ENCODE data around the gene SLC39A6. TPM values are rescaled to one million over a fixed set of nuclear protein-coding genes. Genes with fewer than 3 reads are reported as not detected.

The SLC39A6 gene
- total RNA-seq, 1 experiment from 2014 or later: 70.5 TPM

DNA sequence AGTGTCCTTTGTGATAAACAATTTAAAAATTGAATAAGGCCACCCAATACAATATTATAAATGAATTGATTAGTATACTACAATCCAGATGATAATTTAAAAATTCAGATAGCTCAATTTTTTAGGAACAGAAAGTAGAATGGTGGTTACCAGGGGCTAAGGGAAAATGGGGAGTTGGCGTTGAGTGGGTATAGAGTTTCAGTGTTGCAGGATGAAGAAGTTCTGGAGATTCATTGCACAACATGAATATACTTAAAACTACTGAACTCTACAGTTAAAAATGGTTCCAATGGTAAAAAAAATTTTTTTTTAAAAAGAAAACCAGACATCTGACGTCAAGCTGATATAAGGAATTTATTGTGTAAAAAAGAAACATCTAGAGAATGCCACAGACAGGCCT, 20.9 kb downstream of the SLC39A6 start:
- ChIA-PET POLR2A (no interaction called here), RAD21 (ENCODE audit: low non-redundant PET in 1 of 2, low total read pairs in 2 of 2, uncharacterized antibody in 2 of 2, unreplicated experiment in 2 of 2) (interaction anchor here in 1 of 2 experiments (0.7 kb wide), 1 partner anchor 189 kb away, joined by 3 read pairs; the partner anchor contains the start of gene FHOD3), CTCF (interaction anchor here (1.1 to 1.9 kb wide), 2 partner anchors 12 to 176 kb away, joined by 3 to 4 read pairs; no protein-coding TSS in a partner anchor)
- no peaks in the 10 kb centered on the region for H3K79me2 ChIP-seq (ENCODE audit: insufficient read depth, low read length)
- no peak overlapping the region for H3K4me3 ChIP-seq (replicated peaks in 1 of 2; ENCODE audit: low read depth in 1 of 2, low read length in 2 of 2)
- DNase-seq (ENCODE audit: low read depth, low spot score) (no peak), ATAC-seq (no peak)
- TF ChIP-seq, protein P1, sequence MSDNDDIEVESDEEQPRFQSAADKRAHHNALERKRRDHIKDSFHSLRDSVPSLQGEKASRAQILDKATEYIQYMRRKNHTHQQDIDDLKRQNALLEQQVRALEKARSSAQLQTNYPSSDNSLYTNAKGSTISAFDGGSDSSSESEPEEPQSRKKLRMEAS (IDR thresholded peaks at IDR 0.05): no peak
- TF ChIP-seq, protein P2, sequence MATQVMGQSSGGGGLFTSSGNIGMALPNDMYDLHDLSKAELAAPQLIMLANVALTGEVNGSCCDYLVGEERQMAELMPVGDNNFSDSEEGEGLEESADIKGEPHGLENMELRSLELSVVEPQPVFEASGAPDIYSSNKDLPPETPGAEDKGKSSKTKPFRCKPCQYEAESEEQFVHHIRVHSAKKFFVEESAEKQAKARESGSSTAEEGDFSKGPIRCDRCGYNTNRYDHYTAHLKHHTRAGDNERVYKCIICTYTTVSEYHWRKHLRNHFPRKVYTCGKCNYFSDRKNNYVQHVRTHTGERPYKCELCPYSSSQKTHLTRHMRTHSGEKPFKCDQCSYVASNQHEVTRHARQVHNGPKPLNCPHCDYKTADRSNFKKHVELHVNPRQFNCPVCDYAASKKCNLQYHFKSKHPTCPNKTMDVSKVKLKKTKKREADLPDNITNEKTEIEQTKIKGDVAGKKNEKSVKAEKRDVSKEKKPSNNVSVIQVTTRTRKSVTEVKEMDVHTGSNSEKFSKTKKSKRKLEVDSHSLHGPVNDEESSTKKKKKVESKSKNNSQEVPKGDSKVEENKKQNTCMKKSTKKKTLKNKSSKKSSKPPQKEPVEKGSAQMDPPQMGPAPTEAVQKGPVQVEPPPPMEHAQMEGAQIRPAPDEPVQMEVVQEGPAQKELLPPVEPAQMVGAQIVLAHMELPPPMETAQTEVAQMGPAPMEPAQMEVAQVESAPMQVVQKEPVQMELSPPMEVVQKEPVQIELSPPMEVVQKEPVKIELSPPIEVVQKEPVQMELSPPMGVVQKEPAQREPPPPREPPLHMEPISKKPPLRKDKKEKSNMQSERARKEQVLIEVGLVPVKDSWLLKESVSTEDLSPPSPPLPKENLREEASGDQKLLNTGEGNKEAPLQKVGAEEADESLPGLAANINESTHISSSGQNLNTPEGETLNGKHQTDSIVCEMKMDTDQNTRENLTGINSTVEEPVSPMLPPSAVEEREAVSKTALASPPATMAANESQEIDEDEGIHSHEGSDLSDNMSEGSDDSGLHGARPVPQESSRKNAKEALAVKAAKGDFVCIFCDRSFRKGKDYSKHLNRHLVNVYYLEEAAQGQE (IDR thresholded peaks at IDR 0.05; ENCODE audit: low read depth): no peak
- TF ChIP-seq EGR1 (IDR thresholded peaks at IDR 0.05; ENCODE audit: low read depth): no peak
- no peaks in the 10 kb centered on the region for H3K9me2 ChIP-seq (ENCODE audit: insufficient read depth)
- no peaks in the 10 kb centered on the region for H3K27me3 ChIP-seq (ENCODE audit: insufficient read depth, low read length)
- no peak overlapping the region for H3K9ac ChIP-seq (ENCODE audit: low read length)
- BruUV-seq (replicated peaks): no TSS peak
- no peak overlapping the region for H3K4me2 ChIP-seq (ENCODE audit: low read length)
- no peak overlapping the region for H3K27ac ChIP-seq (ENCODE audit: low read depth, low read length)
- H3K4me1 ChIP-seq (ENCODE audit: control insufficient read depth in 1 of 2, insufficient read depth in 2 of 2, low read length in 2 of 2): no peaks in the 10 kb centered on the region
- H3K36me3 ChIP-seq (ENCODE audit: control insufficient read depth in 1 of 2, insufficient read depth in 2 of 2, low read length in 2 of 2): peaks cover 23 to 26% of the 10 kb centered on the region in 2 experiments
- no peaks in the 10 kb centered on the region for H3K9me3 ChIP-seq (ENCODE audit: control insufficient read depth in 1 of 2, insufficient read depth in 1 of 2, low read depth in 1 of 2, low read length in 2 of 2)
- intact Hi-C loops (cut with micrococcal nuclease): no loop called here
- no peaks in the 10 kb centered on the region for H4K20me1 ChIP-seq (ENCODE audit: insufficient read depth)
- H2AFZ ChIP-seq (ENCODE audit: low read depth, low read length, poor library complexity, severe bottlenecking): no peak overlapping the region

DNA sequence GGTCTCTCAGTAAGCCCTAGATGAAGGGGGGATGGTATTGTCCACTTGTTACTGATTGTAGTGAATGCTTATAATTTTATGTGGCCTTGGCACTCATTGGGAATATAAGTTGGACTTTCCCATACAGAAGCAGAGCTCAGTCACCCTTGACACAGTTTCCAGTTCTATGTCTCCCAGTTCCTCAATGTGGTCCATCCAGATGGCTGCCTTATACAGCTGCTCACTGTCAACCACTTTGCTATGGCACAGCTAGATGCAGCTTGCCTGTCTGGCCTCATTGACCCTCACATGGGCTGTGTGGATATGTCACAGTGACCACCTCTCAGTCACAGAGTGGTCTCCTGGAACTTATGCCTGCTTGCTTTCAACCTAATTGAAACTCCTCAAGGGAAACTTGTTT, 21.7 kb downstream of the SLC39A6 start:
- peaks cover 20 to 24% of the 10 kb centered on the region in 2 experiments for H3K36me3 ChIP-seq (ENCODE audit: control insufficient read depth in 1 of 2, insufficient read depth in 2 of 2, low read length in 2 of 2)
- H3K4me3 ChIP-seq (replicated peaks in 1 of 2; ENCODE audit: low read depth in 1 of 2, low read length in 2 of 2): no peak overlapping the region
- ChIA-PET CTCF (interaction anchor here (1.1 to 1.9 kb wide), 2 partner anchors 12 to 177 kb away, joined by 3 to 4 read pairs; no protein-coding TSS in a partner anchor), POLR2A (no interaction called here), RAD21 (ENCODE audit: low non-redundant PET in 1 of 2, low total read pairs in 2 of 2, uncharacterized antibody in 2 of 2, unreplicated experiment in 2 of 2) (interaction anchor here in 1 of 2 experiments (0.7 kb wide), 1 partner anchor 190 kb away, joined by 3 read pairs; the partner anchor contains the start of gene FHOD3)
- ATAC-seq (no peak), DNase-seq (ENCODE audit: low read depth, low spot score) (no peak)
- no peaks in the 10 kb centered on the region for H3K4me1 ChIP-seq (ENCODE audit: control insufficient read depth in 1 of 2, insufficient read depth in 2 of 2, low read length in 2 of 2)
- H2AFZ ChIP-seq (ENCODE audit: low read depth, low read length, poor library complexity, severe bottlenecking): no peak overlapping the region
- BruUV-seq (replicated peaks): no TSS peak
- H3K4me2 ChIP-seq (ENCODE audit: low read length): no peak overlapping the region
- no peaks in the 10 kb centered on the region for H4K20me1 ChIP-seq (ENCODE audit: insufficient read depth)
- peaks cover 0 to 1% of the 10 kb centered on the region in 2 experiments; a peak in 1 of 4 replicates for H3K9me3 ChIP-seq (ENCODE audit: control insufficient read depth in 1 of 2, insufficient read depth in 1 of 2, low read depth in 1 of 2, low read length in 2 of 2)
- H3K9ac ChIP-seq (ENCODE audit: low read length): no peak overlapping the region
- H3K9me2 ChIP-seq (ENCODE audit: insufficient read depth): no peaks in the 10 kb centered on the region
- no peaks in the 10 kb centered on the region for H3K27me3 ChIP-seq (ENCODE audit: insufficient read depth, low read length)
- no peaks in the 10 kb centered on the region for H3K79me2 ChIP-seq (ENCODE audit: insufficient read depth, low read length)
- H3K27ac ChIP-seq (ENCODE audit: low read depth, low read length): no peak overlapping the region
- intact Hi-C loops (cut with micrococcal nuclease): no loop called here
- no peak for TF ChIP-seq EZH2phosphoT487 (IDR thresholded peaks at IDR 0.05; ENCODE audit: borderline replicate concordance)
- no peak for TF ChIP-seq EGR1 (IDR thresholded peaks at IDR 0.05; ENCODE audit: low read depth)
- TF ChIP-seq, protein P3, sequence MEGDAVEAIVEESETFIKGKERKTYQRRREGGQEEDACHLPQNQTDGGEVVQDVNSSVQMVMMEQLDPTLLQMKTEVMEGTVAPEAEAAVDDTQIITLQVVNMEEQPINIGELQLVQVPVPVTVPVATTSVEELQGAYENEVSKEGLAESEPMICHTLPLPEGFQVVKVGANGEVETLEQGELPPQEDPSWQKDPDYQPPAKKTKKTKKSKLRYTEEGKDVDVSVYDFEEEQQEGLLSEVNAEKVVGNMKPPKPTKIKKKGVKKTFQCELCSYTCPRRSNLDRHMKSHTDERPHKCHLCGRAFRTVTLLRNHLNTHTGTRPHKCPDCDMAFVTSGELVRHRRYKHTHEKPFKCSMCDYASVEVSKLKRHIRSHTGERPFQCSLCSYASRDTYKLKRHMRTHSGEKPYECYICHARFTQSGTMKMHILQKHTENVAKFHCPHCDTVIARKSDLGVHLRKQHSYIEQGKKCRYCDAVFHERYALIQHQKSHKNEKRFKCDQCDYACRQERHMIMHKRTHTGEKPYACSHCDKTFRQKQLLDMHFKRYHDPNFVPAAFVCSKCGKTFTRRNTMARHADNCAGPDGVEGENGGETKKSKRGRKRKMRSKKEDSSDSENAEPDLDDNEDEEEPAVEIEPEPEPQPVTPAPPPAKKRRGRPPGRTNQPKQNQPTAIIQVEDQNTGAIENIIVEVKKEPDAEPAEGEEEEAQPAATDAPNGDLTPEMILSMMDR (IDR thresholded peaks at IDR 0.05 in 2 of 3, conservative IDR thresholded peaks at IDR 0.05 in 1 of 3; ENCODE audit: borderline replicate concordance in 1 of 3, insufficient read depth in 1 of 3, low read depth in 2 of 3, low read length in 2 of 3): no peak
- no peak for TF ChIP-seq ZNF274 (IDR thresholded peaks at IDR 0.05; ENCODE audit: low read depth, low read length)
- TF ChIP-seq YY1 (IDR thresholded peaks at IDR 0.05; ENCODE audit: extremely low read depth, insufficient replicate concordance, low read depth, low read length): no peak
- TF ChIP-seq, protein P2 (IDR thresholded peaks at IDR 0.05; ENCODE audit: low read depth): no peak
- TF ChIP-seq SIN3A (IDR thresholded peaks at IDR 0.05; ENCODE audit: low read depth): no peak

Data from HCT116 (cell line).